Astrocyte of the spinal cord (primary cell): ENCODE data around the gene CATSPERD.

Source experiments
- DNase-seq: peaks from one replicate; pipeline ENCODE4 v3.0.0; 2011; ENCODE audit warnings: low read depth, low spot score
- H3K4me3 ChIP-seq: 2 replicates; pipeline ENCODE4 v1.5.1; 2011; ENCODE audit warnings: low read depth, mild to moderate bottlenecking, low read length, moderate library complexity
- in situ Hi-C: cut with HindIII; loops from 2 replicates; pipeline ENCODE4 v1.10.0; 2017; ENCODE audit warnings: low sequenced_read_pairs
- TF ChIP-seq, protein P1 (sequence below): IDR thresholded peaks from 2 replicates; pipeline ENCODE4 v1.5.1; 2012; ENCODE audit warnings: low read depth, mild to moderate bottlenecking, low read length, inconsistent platforms

The CATSPERD gene

DNA sequence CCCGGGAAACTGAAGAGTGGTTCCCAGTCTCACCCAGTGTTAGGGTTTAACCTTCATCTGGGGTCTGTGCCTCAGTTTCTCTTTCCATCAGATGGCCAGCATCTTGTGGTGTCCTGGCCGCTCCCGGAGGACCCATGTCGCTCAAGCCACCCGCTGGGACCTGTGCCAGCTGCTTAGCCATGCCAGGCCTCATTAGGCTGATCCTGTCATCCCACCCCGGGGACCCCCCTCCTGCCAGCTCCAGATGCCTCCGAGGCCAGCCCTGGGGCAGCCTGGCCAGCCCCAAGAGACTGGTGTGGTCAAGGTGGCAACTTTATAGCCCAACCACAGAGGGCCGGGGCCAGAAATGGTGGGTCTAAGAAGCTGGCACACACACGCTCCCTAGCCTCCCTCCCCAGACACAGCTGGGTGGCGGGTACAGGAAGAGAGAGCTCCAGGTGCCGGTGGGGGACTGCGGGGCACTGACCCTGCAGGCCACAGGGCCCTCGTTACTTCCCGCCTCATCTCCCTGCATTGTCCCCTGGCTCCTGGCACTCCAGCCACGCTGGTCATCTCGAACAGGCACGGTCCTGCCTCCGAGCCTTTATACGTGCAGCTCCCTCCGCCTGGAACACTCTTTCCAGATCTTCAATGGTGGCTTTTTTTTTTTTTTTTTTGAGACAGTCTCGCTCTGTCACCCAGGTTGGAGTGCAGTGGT is 87.8 kb downstream of the CATSPERD start:
- DNase-seq: no peak
- in situ Hi-C loops: no loop called here
- no peak overlapping the region for H3K4me3 ChIP-seq
- TF ChIP-seq, protein P1, sequence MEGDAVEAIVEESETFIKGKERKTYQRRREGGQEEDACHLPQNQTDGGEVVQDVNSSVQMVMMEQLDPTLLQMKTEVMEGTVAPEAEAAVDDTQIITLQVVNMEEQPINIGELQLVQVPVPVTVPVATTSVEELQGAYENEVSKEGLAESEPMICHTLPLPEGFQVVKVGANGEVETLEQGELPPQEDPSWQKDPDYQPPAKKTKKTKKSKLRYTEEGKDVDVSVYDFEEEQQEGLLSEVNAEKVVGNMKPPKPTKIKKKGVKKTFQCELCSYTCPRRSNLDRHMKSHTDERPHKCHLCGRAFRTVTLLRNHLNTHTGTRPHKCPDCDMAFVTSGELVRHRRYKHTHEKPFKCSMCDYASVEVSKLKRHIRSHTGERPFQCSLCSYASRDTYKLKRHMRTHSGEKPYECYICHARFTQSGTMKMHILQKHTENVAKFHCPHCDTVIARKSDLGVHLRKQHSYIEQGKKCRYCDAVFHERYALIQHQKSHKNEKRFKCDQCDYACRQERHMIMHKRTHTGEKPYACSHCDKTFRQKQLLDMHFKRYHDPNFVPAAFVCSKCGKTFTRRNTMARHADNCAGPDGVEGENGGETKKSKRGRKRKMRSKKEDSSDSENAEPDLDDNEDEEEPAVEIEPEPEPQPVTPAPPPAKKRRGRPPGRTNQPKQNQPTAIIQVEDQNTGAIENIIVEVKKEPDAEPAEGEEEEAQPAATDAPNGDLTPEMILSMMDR: no peak

DNA sequence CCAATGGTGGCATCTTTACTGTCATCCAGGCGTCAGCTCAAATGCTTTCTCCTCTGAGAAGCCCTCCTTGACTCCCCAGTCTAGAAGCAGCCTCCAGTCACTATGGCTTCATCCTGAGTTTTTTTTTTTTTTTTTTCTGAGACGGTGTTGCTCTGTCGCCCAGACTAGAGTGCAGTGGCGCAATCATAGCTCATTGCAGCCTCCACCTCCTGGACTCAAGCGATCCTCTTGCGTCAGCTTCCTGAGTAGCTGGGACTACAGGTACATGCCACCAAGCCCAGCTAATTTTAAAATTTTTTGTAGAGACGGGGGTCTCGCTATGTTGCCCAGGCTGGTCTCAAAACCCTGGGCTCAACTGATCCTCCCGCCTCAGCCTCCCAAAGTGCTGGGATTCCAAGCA is 88.6 kb downstream of the CATSPERD start:
- DNase-seq: no peak
- in situ Hi-C loops: no loop called here
- H3K4me3 ChIP-seq: no peak overlapping the region
- TF ChIP-seq, protein P1: no peak

DNA sequence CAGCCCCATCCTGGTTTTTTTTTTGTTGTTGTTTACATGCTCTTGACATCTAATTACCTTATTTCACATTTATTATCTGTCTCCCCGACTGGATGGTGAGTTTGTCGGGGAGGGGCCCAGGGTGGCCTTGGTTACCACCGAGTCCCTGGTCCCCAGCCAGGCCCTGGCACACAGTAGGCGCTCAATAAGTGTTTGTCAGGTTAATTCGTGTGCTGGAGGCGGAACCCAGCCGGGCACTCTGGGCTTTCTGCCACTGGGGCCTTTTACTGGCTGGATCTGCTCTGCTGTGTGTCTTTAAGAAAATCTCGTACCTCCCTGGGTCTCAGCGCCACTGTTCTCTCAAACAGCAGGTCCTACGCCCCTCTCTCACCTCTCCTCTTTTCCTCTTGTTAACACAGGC is 89.0 kb downstream of the CATSPERD start:
- TF ChIP-seq, protein P1: no peak
- no peak overlapping the region for H3K4me3 ChIP-seq
- no peak for DNase-seq
- in situ Hi-C loops: no loop called here

DNA sequence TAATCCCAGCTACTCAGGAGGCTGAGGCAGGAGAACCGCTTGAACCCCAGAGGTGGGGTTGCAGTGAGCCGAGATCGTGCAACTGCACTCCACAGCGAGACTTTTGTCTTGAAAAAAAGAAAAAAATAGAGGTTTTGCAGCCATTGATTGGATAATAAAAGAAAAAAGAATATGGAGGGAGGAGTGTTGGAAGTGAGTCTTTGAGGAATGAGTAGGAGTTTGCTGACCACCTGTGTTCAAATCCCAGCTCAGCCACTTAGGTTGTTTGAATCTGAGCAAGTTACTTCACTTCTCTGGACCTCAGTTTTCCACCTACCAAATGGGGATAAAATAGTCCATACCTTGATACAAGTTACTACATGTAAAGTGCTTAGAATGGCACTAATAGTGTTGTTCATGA is 90.7 kb downstream of the CATSPERD start:
- no peak overlapping the region for H3K4me3 ChIP-seq
- no peak for DNase-seq
- TF ChIP-seq, protein P1: no peak
- in situ Hi-C loops: no loop called here

DNA sequence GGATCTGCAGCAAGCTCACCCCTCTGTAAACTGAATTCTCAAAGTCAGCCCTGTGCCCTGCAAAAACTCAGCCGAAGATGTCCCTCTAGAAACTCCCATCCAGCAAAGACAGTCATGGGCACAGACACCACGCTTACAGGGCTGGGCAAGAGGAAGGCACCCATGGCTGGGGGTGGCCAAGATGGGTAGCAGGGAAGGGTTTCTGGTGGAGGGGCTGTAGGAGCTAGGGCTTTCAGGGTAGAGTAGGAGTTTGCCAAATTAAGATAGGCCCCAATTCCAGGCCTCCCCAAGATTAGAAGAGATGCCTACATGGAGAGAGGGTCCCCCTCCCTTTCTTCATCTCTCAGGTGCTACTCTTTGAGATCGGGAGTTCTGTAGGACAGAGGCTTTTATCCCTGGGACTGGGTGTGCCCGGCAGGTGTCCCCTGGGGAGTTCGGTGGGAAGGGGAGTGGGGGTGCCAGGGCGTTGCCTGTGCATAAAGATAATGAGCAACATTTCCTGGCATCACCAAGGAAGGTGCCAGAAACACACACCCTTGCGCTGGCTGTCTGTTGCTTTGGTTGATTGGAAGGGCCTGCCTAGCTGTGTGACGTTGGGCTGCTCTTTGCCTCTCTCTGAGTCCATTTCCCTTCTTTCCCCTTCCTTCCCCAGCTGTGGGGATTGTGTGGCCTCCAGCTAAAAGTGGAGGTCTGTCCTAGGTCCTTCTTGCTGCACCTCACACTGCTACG is 93.8 kb downstream of the CATSPERD start:
- DNase-seq: no peak
- no peak overlapping the region for H3K4me3 ChIP-seq
- in situ Hi-C loops: no loop called here
- TF ChIP-seq, protein P1: no peak

DNA sequence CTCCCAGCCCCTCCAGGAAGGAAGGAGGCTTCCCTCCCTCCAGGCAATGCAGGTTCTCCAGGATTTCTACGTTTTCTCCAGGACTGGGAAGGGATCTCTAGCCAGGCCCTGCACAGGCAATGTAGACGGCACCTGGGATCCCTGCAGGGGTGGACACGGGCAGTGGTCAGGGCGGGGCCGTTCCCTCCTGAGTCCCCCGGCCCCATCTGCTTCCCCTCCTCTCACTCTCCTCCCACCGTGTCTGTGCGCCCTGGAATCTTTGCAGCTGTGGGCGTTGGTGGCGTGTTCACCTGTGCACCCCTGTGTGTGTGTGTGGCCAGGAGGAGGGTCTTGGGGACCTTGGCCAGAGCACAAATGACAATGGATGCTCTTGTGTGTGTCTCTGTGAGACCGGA is 94.4 kb downstream of the CATSPERD start:
- H3K4me3 ChIP-seq: no peak overlapping the region
- in situ Hi-C loops: no loop called here
- no peak for DNase-seq
- TF ChIP-seq, protein P1: no peak
